ENCODE data around the gene CAMTA1. TPM values are rescaled to one million over a fixed set of nuclear protein-coding genes. Genes with fewer than 3 reads are reported as not detected.

CAMTA1 gene
- total and polyA plus RNA-seq, 4 donors, result 48.1 to 140 (median 52.3) TPM

DNA sequence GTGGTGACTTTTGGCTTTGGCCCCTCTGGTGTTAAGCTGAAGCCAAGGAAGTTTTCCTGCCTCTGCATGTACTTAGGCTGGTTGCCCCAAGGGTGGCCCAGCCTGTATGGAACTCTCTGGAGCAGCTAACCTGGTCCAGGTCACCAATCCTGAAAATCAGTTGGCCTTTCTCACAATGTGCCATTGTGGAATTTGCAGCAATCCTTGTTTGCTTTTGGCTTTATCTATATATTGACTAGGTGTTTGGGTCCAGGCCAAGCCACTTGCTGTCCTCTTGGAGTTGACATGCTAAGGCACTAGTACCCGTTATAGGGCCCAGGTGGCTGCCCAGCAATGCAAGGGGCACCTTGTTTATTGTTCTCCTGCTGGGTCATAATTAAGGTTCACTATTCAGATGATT lies 124.6 kb downstream of the CAMTA1 start:
- 78 to 86% methylated on average over 1 of the region's 1 CpG for WGBS, 2 donors
- H3K36me3 ChIP-seq (ENCODE audit: control insufficient read depth in 4 of 4, insufficient read depth in 4 of 4, low read length in 4 of 4), result no peaks in the 10 kb centered on the region
- H3K27ac ChIP-seq (ENCODE audit: low read depth in 1 of 2, low read length in 1 of 2), result no peak overlapping the region
- no peak overlapping the region for H3K4me3 ChIP-seq
- peaks cover 0 to 3% (median 0%) of the 10 kb centered on the region in 4 donors for H3K9me3 ChIP-seq (ENCODE audit: control insufficient read depth in 4 of 4, insufficient read depth in 3 of 4, low read length in 3 of 4)
- TF ChIP-seq, protein P1, sequence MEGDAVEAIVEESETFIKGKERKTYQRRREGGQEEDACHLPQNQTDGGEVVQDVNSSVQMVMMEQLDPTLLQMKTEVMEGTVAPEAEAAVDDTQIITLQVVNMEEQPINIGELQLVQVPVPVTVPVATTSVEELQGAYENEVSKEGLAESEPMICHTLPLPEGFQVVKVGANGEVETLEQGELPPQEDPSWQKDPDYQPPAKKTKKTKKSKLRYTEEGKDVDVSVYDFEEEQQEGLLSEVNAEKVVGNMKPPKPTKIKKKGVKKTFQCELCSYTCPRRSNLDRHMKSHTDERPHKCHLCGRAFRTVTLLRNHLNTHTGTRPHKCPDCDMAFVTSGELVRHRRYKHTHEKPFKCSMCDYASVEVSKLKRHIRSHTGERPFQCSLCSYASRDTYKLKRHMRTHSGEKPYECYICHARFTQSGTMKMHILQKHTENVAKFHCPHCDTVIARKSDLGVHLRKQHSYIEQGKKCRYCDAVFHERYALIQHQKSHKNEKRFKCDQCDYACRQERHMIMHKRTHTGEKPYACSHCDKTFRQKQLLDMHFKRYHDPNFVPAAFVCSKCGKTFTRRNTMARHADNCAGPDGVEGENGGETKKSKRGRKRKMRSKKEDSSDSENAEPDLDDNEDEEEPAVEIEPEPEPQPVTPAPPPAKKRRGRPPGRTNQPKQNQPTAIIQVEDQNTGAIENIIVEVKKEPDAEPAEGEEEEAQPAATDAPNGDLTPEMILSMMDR (IDR thresholded peaks at IDR 0.05; ENCODE audit: control extremely low read depth, extremely low read depth), result no peak
- no peak for DNase-seq
- H3K4me1 ChIP-seq (ENCODE audit: control insufficient read depth in 5 of 5, insufficient read depth in 5 of 5, low read length in 5 of 5), result peaks cover 0 to 20% (median 5%) of the 10 kb centered on the region in 5 donors
- ATAC-seq (ENCODE audit: insufficient read depth, low FRiP score), result no peak
- no peaks in the 10 kb centered on the region for H3K27me3 ChIP-seq (ENCODE audit: control insufficient read depth in 3 of 3, insufficient read depth in 3 of 3, low read length in 2 of 3)
- no peak overlapping the region for H3K9ac ChIP-seq (ENCODE audit: insufficient read depth in 1 of 2, low read length in 2 of 2)

DNA sequence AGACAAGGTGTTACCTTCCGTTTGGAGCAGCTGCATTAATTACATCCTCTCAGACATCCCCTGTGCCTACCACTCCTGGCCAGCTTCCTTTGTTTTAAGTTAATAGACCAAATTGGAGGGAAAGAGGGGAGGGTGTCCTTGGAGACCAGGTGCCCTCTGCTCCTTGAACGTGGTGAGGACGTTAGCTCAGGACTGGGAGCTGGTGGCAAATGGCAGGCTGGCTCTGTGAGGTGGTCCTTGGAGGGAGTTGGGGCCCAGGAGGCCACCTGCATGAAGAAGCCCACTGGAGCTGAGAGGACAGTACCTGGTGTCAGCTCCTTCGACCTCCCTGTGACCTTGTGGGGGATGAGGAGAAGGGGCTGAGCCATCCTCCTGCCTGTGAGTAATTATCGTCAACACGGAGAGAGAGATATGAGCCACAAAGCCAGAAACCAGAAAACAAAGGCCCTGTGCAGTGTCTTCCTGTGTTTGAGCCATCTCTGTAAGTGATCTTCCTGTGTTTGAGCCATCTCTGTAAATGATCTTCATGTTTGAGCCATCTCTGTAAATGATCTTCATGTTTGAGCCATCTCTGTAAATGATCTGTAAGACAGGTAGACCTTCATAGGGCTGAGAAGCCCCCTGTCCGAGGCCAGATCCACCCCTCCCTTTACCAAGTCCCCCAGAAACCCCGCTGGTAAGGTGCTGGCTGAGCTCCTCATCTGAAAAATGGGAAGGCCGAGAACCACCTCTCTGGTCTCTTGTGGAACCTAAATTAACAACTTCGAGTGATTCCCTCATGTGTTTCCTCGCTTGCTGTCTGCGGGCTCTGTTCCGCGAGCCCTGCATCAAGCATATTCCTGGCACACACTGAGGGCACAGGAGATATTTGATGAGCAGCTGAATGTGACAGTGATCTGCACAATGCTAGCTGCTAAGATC lies 126.0 kb downstream of the CAMTA1 start:
- Histone ChIP-seq H3K27me3 (ENCODE audit: control insufficient read depth in 3 of 3, insufficient read depth in 3 of 3, low read length in 2 of 3) (no peaks in the 10 kb centered on the region), H3K9ac (ENCODE audit: insufficient read depth in 1 of 2, low read length in 2 of 2) (no peak overlapping the region), H3K36me3 (ENCODE audit: control insufficient read depth in 4 of 4, insufficient read depth in 4 of 4, low read length in 4 of 4) (no peaks in the 10 kb centered on the region), H3K27ac (ENCODE audit: low read depth in 1 of 2, low read length in 1 of 2) (no peak overlapping the region), H3K4me3 (no peak overlapping the region), H3K9me3 (ENCODE audit: control insufficient read depth in 4 of 4, insufficient read depth in 3 of 4, low read length in 3 of 4) (peaks cover 0 to 6% (median 0%) of the 10 kb centered on the region in 4 donors), H3K4me1 (ENCODE audit: control insufficient read depth in 5 of 5, insufficient read depth in 5 of 5, low read length in 5 of 5) (peaks cover 0 to 20% (median 5%) of the 10 kb centered on the region in 5 donors)
- WGBS, 2 donors, result 74 to 81% methylated on average over 14 of the region's 14 CpGs
- ATAC-seq (ENCODE audit: insufficient read depth, low FRiP score), result no peak
- TF ChIP-seq, protein P1 (IDR thresholded peaks at IDR 0.05; ENCODE audit: control extremely low read depth, extremely low read depth), result no peak
- no peak for DNase-seq

- TF ChIP-seq, protein P1 (IDR thresholded peaks at IDR 0.05; ENCODE audit: control extremely low read depth, extremely low read depth), result no peak
- H3K27ac ChIP-seq (ENCODE audit: low read depth in 1 of 2, low read length in 1 of 2), result peak overlapping the region in 1 of 2 donors; percentile 20
- peaks cover 0 to 3% (median 0%) of the 10 kb centered on the region in 3 donors for H3K27me3 ChIP-seq (ENCODE audit: control insufficient read depth in 3 of 3, insufficient read depth in 3 of 3, low read length in 2 of 3)
- DNase-seq, result peak in 2 of 3 donors; percentile 59 to 82
- H3K9me3 ChIP-seq (ENCODE audit: control insufficient read depth in 4 of 4, insufficient read depth in 3 of 4, low read length in 3 of 4), result peaks cover 0 to 6% (median 0%) of the 10 kb centered on the region in 4 donors
- H3K4me3 ChIP-seq, result no peak overlapping the region
- no peaks in the 10 kb centered on the region for H3K36me3 ChIP-seq (ENCODE audit: control insufficient read depth in 4 of 4, insufficient read depth in 4 of 4, low read length in 4 of 4)
- 58 to 70% methylated on average over 2 of the region's 2 CpGs for WGBS, 2 donors
- H3K4me1 ChIP-seq (ENCODE audit: control insufficient read depth in 5 of 5, insufficient read depth in 5 of 5, low read length in 5 of 5), result peaks cover 0 to 21% (median 5%) of the 10 kb centered on the region in 5 donors
- no peak overlapping the region for H3K9ac ChIP-seq (ENCODE audit: insufficient read depth in 1 of 2, low read length in 2 of 2)
- ATAC-seq (ENCODE audit: insufficient read depth, low FRiP score), result no peak
These were observed 126.7 kb downstream of the CAMTA1 start for GRCh38 chr1:6911974-6912373.

Data from lung (tissue), 12 donors.